GM21576 (cell line): ENCODE data around the gene OR5M11.
"Not testable (repeated sequence)": the region's sequence is repeated elsewhere in the genome, so short reads cannot be mapped to it uniquely, and the experiment has no call there.

Experiments
- ATAC-seq: cut with Tn5 transposase; IDR thresholded peaks from one replicate; pipeline ENCODE4 v1.9.1; 2021; ENCODE audit warnings: mild to moderate bottlenecking, moderate library complexity; ENCODE audit not compliant: unreplicated experiment

OR5M11 gene

GRCh38 chr11:56543157-56543556, at the start of gene OR5M11:
TSS of gene OR5M11 (minus strand) at chr11:56543257. CDS start at chr11:56543257, 0 bp downstream.
- ATAC-seq: no peak

GRCh38 chr11:56592088-56592717, 49.1 kb upstream of the OR5M11 start:
- not testable (repeated sequence) for ATAC-seq

GRCh38 chr11:56577621-56578020, 34.6 kb upstream of the OR5M11 start, which contains the start of gene OR5M10:
TSS of gene OR5M10 (minus strand) at chr11:56577721. CDS start at chr11:56577721, 0 bp downstream.
- no peak for ATAC-seq

- ATAC-seq: no peak
Observed at GRCh38 chr11:56558574-56558973, 15.5 kb upstream of the OR5M11 start.

GRCh38 chr11:56554691-56555090, 11.6 kb upstream of the OR5M11 start:
- ATAC-seq: not testable (repeated sequence)

GRCh38 chr11:56545531-56545930, 2.5 kb upstream of the OR5M11 start:
- ATAC-seq: no peak

- ATAC-seq: no peak
Observed at GRCh38 chr11:56543739-56544138, 682 bp upstream of the OR5M11 start.

- no peak for ATAC-seq
Observed at GRCh38 chr11:56533054-56533740, 9.9 kb downstream of the OR5M11 start.

- ATAC-seq: no peak
Observed at GRCh38 chr11:56531856-56532255, 11.2 kb downstream of the OR5M11 start.

GRCh38 chr11:56522008-56522407, 21.0 kb downstream of the OR5M11 start:
- no peak for ATAC-seq

- ATAC-seq: no peak
Observed at GRCh38 chr11:56513280-56513679, 29.8 kb downstream of the OR5M11 start.

GRCh38 chr11:56509439-56509838, 33.6 kb downstream of the OR5M11 start:
- no peak for ATAC-seq

- no peak for ATAC-seq
Observed at GRCh38 chr11:56497010-56497409, 46.0 kb downstream of the OR5M11 start.

- no peak for ATAC-seq
Observed at GRCh38 chr11:56495117-56495516, 47.9 kb downstream of the OR5M11 start.
